HL-60/S4 treated with phorbol 12-myristate 13-acetate at 8.2 ng/mL for 4 days and 3 days (cell line): ENCODE measurements around the gene MAN1C1.

ENCODE experiments used
- in situ Hi-C: fragments of 300-500 bp; cut with MboI; formaldehyde crosslinking; loops from 2 replicates; pipeline ENCODE4 v1.15.0; 2022; ENCODE audit warnings: low sequenced_read_pairs

The MAN1C1 gene

GRCh38 chr1:25710583-25711347 lies 94.2 kb downstream of the MAN1C1 start:
- in situ Hi-C loops = no loop called here

GRCh38 chr1:25711555-25712298 lies 95.1 kb downstream of the MAN1C1 start:
- in situ Hi-C loops = no loop called here

- in situ Hi-C loops = no loop called here
These were observed 95.8 kb downstream of the MAN1C1 start for GRCh38 chr1:25712299-25712970.

- in situ Hi-C loops = no loop called here
These were observed 97.4 kb downstream of the MAN1C1 start for GRCh38 chr1:25713961-25714360.

GRCh38 chr1:25714372-25714931 lies 97.9 kb downstream of the MAN1C1 start:
- in situ Hi-C loops = no loop called here

- in situ Hi-C loops = no loop called here
These were observed 99.3 kb downstream of the MAN1C1 start for GRCh38 chr1:25715888-25716287.

GRCh38 chr1:25716320-25716719 lies 99.7 kb downstream of the MAN1C1 start:
- in situ Hi-C loops = no loop called here

- in situ Hi-C loops = no loop called here
These were observed 102.1 kb downstream of the MAN1C1 start for GRCh38 chr1:25718732-25719131.

GRCh38 chr1:25720624-25721023 lies 104.0 kb downstream of the MAN1C1 start:
- in situ Hi-C loops = no loop called here

- in situ Hi-C loops = no loop called here
These were observed 106.8 kb downstream of the MAN1C1 start for GRCh38 chr1:25723250-25723880.

GRCh38 chr1:25724201-25724600 lies 107.6 kb downstream of the MAN1C1 start:
- in situ Hi-C loops = no loop called here

- in situ Hi-C loops = no loop called here
These were observed 108.4 kb downstream of the MAN1C1 start for GRCh38 chr1:25724966-25725365.

- in situ Hi-C loops = no loop called here
These were observed 108.9 kb downstream of the MAN1C1 start for GRCh38 chr1:25725482-25725881.

GRCh38 chr1:25727088-25727487 lies 110.5 kb downstream of the MAN1C1 start:
- in situ Hi-C loops = no loop called here

GRCh38 chr1:25727635-25728286 lies 111.2 kb downstream of the MAN1C1 start:
- in situ Hi-C loops = no loop called here

GRCh38 chr1:25728301-25728935 lies 111.8 kb downstream of the MAN1C1 start:
- in situ Hi-C loops = no loop called here

- in situ Hi-C loops = no loop called here
These were observed 112.5 kb downstream of the MAN1C1 start for GRCh38 chr1:25729045-25729444.

GRCh38 chr1:25729790-25730644 lies 113.4 kb downstream of the MAN1C1 start:
- in situ Hi-C loops = no loop called here

- in situ Hi-C loops = no loop called here
These were observed 114.6 kb downstream of the MAN1C1 start for GRCh38 chr1:25731148-25731547.
